T-cell (primary cell): ENCODE measurements around the gene TBRG1. TPM values are rescaled to one million over a fixed set of nuclear protein-coding genes. Genes with fewer than 3 reads are reported as not detected.
"Not testable (repeated sequence)": the region's sequence is repeated elsewhere in the genome, so short reads cannot be mapped to it uniquely, and the experiment has no call there.

ENCODE experiments used
- ATAC-seq, 4 experiments: fragments of 200-7000 bp in 3 of 4; fragments of 150-1000 bp in 1 of 4; cut with Tn5 transposase; replicated peaks in 1 of 4; 1 replicate in 3 of 4; 2 replicates in 1 of 4; pipeline ENCODE4 v1.10.0; 2021; ENCODE audit warnings: moderate library complexity in 3 of 4, mild to moderate bottlenecking in 2 of 4, moderate number of reproducible peaks in 1 of 4
- CTCF ChIA-PET, 2 donors: fragments of 300-600 bp; sonication (Branson Sonifier 250); formaldehyde crosslinking; loops; one replicate each; lab custom pipeline; 2022; ENCODE audit warnings: antibody characterized with exemption in 2 of 2; lab: Charles Lee
- POLR2A ChIA-PET, 2 donors: fragments of 300-600 bp; sonication (Branson Sonifier 250); formaldehyde crosslinking; loops; one replicate each; lab custom pipeline; 2022; ENCODE audit warnings: antibody characterized with exemption in 2 of 2; lab: Charles Lee
- DNase-seq, 35 experiments: peaks; one replicate each; pipeline versions ENCODE4 v3.0.0 to v3.0.0-alpha.2; 2013 to 2023
- H3K27ac ChIP-seq: one replicate; pipeline ENCODE4 v1.5.1; 2013; ENCODE audit warnings: low read length
- H3K27me3 ChIP-seq, 2 experiments: replicated peaks in 1 of 2; 1 replicate in 1 of 2; 2 replicates in 1 of 2; pipeline versions ENCODE4 v1.6.1 to v1.7.0; 2013; ENCODE audit warnings: low read length in 1 of 2, mixed read lengths in 1 of 2; ENCODE audit not compliant: control insufficient read depth in 2 of 2, insufficient read depth in 2 of 2; ENCODE audit errors: extremely low read depth in 1 of 2
- H3K36me3 ChIP-seq, 2 donors: 1 replicate in 1 of 2; 2 replicates in 1 of 2; pipeline versions ENCODE4 v1.6.1 to v1.7.0; 2013; ENCODE audit warnings: low read length in 1 of 2; ENCODE audit not compliant: control insufficient read depth in 2 of 2, insufficient read depth in 1 of 2; ENCODE audit errors: extremely low read depth in 1 of 2
- H3K4me1 ChIP-seq, 2 experiments: 1 replicate in 1 of 2; 2 replicates in 1 of 2; pipeline versions ENCODE4 v1.6.1 to v1.7.0; 2013; ENCODE audit warnings: low read length in 2 of 2, mixed read lengths in 1 of 2; ENCODE audit not compliant: insufficient read depth in 2 of 2, control insufficient read depth in 1 of 2; ENCODE audit errors: extremely low read depth in 1 of 2
- H3K4me3 ChIP-seq, 2 donors: 1 replicate in 1 of 2; 2 replicates in 1 of 2; pipeline versions ENCODE4 v1.5.1 to v1.7.0; 2013; ENCODE audit warnings: mild to moderate bottlenecking in 2 of 2, low read length in 1 of 2, moderate library complexity in 1 of 2; ENCODE audit not compliant: control insufficient read depth in 1 of 2; ENCODE audit errors: extremely low read depth in 1 of 2
- H3K9me3 ChIP-seq: 2 replicates; pipeline ENCODE4 v1.7.0; 2013
- H3K27ac Mint-ChIP-seq, 2 donors: one replicate each; pipeline ENCODE4 v1.8.0; 2020 to 2021; ENCODE audit warnings: mild to moderate bottlenecking in 2 of 2, mixed read lengths in 2 of 2
- H3K27me3 Mint-ChIP-seq, 2 donors: one replicate each; pipeline ENCODE4 v1.8.0; 2021 to 2022; ENCODE audit warnings: mixed read lengths in 2 of 2
- H3K36me3 Mint-ChIP-seq: one replicate; pipeline ENCODE4 v1.8.0; 2021; ENCODE audit warnings: mixed read lengths
- H3K4me1 Mint-ChIP-seq, 3 donors: one replicate each; pipeline ENCODE4 v1.8.0; 2020 to 2022; ENCODE audit warnings: mixed read lengths in 3 of 3, mild to moderate bottlenecking in 1 of 3
- H3K4me3 Mint-ChIP-seq, 3 donors: one replicate each; pipeline ENCODE4 v1.8.0; 2020 to 2022; ENCODE audit warnings: mild to moderate bottlenecking in 3 of 3, mixed read lengths in 3 of 3, moderate library complexity in 3 of 3
- H3K9me3 Mint-ChIP-seq, 3 donors: one replicate each; pipeline ENCODE4 v1.8.0; 2020 to 2022; ENCODE audit warnings: mixed read lengths in 3 of 3
- WGBS: methylation state at CpG from one replicate; pipeline ENCODE4 v1.1.5; 2013; ENCODE audit warnings: missing lambda C conversion rate; ENCODE audit not compliant: insufficient coverage; 5-methylcytosine and 5-hydroxymethylcytosine counted together
- total RNA-seq, 35 experiments: library from RNA in 6 of 35; stranded (reverse) in 6 of 35; fragments of 120-200 nt in 1 of 35; gene quantifications; one replicate each; pipeline versions ENCODE4 v1.2.1 to v1.2.4 and lab custom pipeline; 2013 to 2026

The TBRG1 gene
- total RNA-seq, 5 donors from 2014 or later (not counting 1 experiment from before 2014, with no cell fraction given): 55.5 to 74.8 (median 72.0) TPM

- Histone ChIP-seq H3K36me3 (no peaks in the 10 kb centered on the region), H3K9me3 (no peaks in the 10 kb centered on the region), H3K4me3 (no peak overlapping the region), H3K4me1 (no peaks in the 10 kb centered on the region), H3K27ac (no peak overlapping the region), H3K27me3 (peaks cover 0 to 3% of the 10 kb centered on the region in 2 experiments)
- no peak overlapping the region for H3K4me3 Mint-ChIP-seq
- CTCF ChIA-PET: no interaction called here
- H3K27me3 Mint-ChIP-seq: peaks cover 24 to 35% of the 10 kb centered on the region in 2 donors
- DNase-seq (no peak), ATAC-seq (no peak)
- no peaks in the 10 kb centered on the region for H3K36me3 Mint-ChIP-seq
- H3K27ac Mint-ChIP-seq: no peak overlapping the region
- H3K9me3 Mint-ChIP-seq: no peaks in the 10 kb centered on the region
- no peaks in the 10 kb centered on the region for H3K4me1 Mint-ChIP-seq
- POLR2A ChIA-PET: no interaction called here
Measured at GRCh38 chr11:124597626-124598025, 25.0 kb upstream of the TBRG1 start.

GRCh38 chr11:124600621-124601320 is 21.9 kb upstream of the TBRG1 start:
- Histone ChIP-seq H3K4me3 (no peak overlapping the region), H3K27me3 (no peaks in the 10 kb centered on the region), H3K9me3 (no peaks in the 10 kb centered on the region), H3K36me3 (no peaks in the 10 kb centered on the region), H3K27ac (no peak overlapping the region), H3K4me1 (no peaks in the 10 kb centered on the region)
- ChIA-PET CTCF (interaction anchor here in 1 of 2 donors (0.7 kb wide), 1 partner anchor 44 kb away, joined by 3 read pairs; no protein-coding TSS in a partner anchor), POLR2A (interaction anchor here in 1 of 2 donors (0.5 kb wide), 1 partner anchor 824 kb away, joined by 4 read pairs; no protein-coding TSS in a partner anchor)
- no peak overlapping the region for H3K27ac Mint-ChIP-seq
- DNase-seq (no peak), ATAC-seq (no peak)
- H3K4me1 Mint-ChIP-seq: no peaks in the 10 kb centered on the region
- H3K36me3 Mint-ChIP-seq: no peaks in the 10 kb centered on the region
- H3K4me3 Mint-ChIP-seq: no peak overlapping the region
- H3K9me3 Mint-ChIP-seq: no peaks in the 10 kb centered on the region
- WGBS: no CpG with 5 or more reads among the region's 5 CpGs
- H3K27me3 Mint-ChIP-seq: peaks cover 24 to 38% of the 10 kb centered on the region in 2 donors

- Mint-ChIP-seq H3K27me3 (peaks cover 19 to 35% of the 10 kb centered on the region in 2 donors), H3K27ac (no peak overlapping the region), H3K9me3 (no peaks in the 10 kb centered on the region), H3K4me3 (no peak overlapping the region), H3K36me3 (no peaks in the 10 kb centered on the region), H3K4me1 (no peaks in the 10 kb centered on the region)
- WGBS: 42% methylated on average over 3 of the region's 3 CpGs
- Histone ChIP-seq H3K9me3 (no peaks in the 10 kb centered on the region), H3K36me3 (no peaks in the 10 kb centered on the region), H3K4me1 (no peaks in the 10 kb centered on the region), H3K27me3 (no peaks in the 10 kb centered on the region), H3K4me3 (no peak overlapping the region), H3K27ac (no peak overlapping the region)
- DNase-seq (no peak), ATAC-seq (no peak)
- ChIA-PET POLR2A (interaction anchor here in 1 of 2 donors (0.6 kb wide), 1 partner anchor 387 kb away, joined by 5 read pairs; no protein-coding TSS in a partner anchor), CTCF (no interaction called here)
Measured at GRCh38 chr11:124602193-124602592, 20.5 kb upstream of the TBRG1 start.

GRCh38 chr11:124602723-124603122 is 19.9 kb upstream of the TBRG1 start:
- H3K27ac ChIP-seq, H3K9me3 Mint-ChIP-seq, H3K4me1 Mint-ChIP-seq, POLR2A ChIA-PET, H3K4me3 Mint-ChIP-seq, H3K27me3 ChIP-seq, H3K36me3 Mint-ChIP-seq, H3K9me3 ChIP-seq, H3K4me3 ChIP-seq, ATAC-seq, H3K4me1 ChIP-seq, CTCF ChIA-PET, H3K36me3 ChIP-seq, H3K27ac Mint-ChIP-seq, DNase-seq: not testable (repeated sequence)
- peaks cover 15 to 30% of the 10 kb centered on the region in 2 donors for H3K27me3 Mint-ChIP-seq
- WGBS: no CpG with 5 or more reads among the region's 3 CpGs

- Histone ChIP-seq H3K4me1 (no peaks in the 10 kb centered on the region), H3K36me3 (no peaks in the 10 kb centered on the region), H3K4me3 (no peak overlapping the region), H3K9me3 (no peaks in the 10 kb centered on the region), H3K27me3 (no peaks in the 10 kb centered on the region), H3K27ac (no peak overlapping the region)
- H3K9me3 Mint-ChIP-seq: no peaks in the 10 kb centered on the region
- no peak for ATAC-seq
- no peak overlapping the region for H3K27ac Mint-ChIP-seq
- peaks cover 8 to 17% of the 10 kb centered on the region in 2 donors for H3K27me3 Mint-ChIP-seq
- WGBS: 56% methylated on average over 1 of the region's 3 CpGs
- DNase-seq: no peak
- ChIA-PET CTCF (interaction anchor here in 1 of 2 donors (1.1 kb wide), 1 partner anchor 189 kb away, joined by 3 read pairs; no protein-coding TSS in a partner anchor), POLR2A (no interaction called here)
- H3K36me3 Mint-ChIP-seq: no peaks in the 10 kb centered on the region
- no peaks in the 10 kb centered on the region for H3K4me1 Mint-ChIP-seq
- no peak overlapping the region for H3K4me3 Mint-ChIP-seq
Measured at GRCh38 chr11:124605719-124606118, 16.9 kb upstream of the TBRG1 start.

- H3K4me1 Mint-ChIP-seq: peaks cover 7 to 8% (median 8%) of the 10 kb centered on the region in 3 donors
- peaks cover 0 to 4% of the 10 kb centered on the region in 2 experiments for H3K4me1 ChIP-seq
- H3K27me3 Mint-ChIP-seq: peaks cover 0 to 5% of the 10 kb centered on the region in 2 donors
- H3K36me3 Mint-ChIP-seq: no peaks in the 10 kb centered on the region
- no peak overlapping the region for H3K27ac Mint-ChIP-seq
- no peak for DNase-seq
- no peak overlapping the region for H3K4me3 ChIP-seq
- POLR2A ChIA-PET: interaction anchor here in 1 of 2 donors (0.6 kb wide), 1 partner anchor 1673 kb away, joined by 7 read pairs; no protein-coding TSS in a partner anchor
- no peak overlapping the region for H3K4me3 Mint-ChIP-seq
- CTCF ChIA-PET: interaction anchor here (0.6 to 0.7 kb wide), 7 partner anchors 21 to 225 kb away, joined by 3 to 5 read pairs (median 4); no protein-coding TSS in a partner anchor
- H3K9me3 ChIP-seq: no peaks in the 10 kb centered on the region
- H3K9me3 Mint-ChIP-seq: no peaks in the 10 kb centered on the region
- peaks cover 0 to 4% of the 10 kb centered on the region in 2 donors for H3K36me3 ChIP-seq
- H3K27ac ChIP-seq: no peak overlapping the region
- no peak for ATAC-seq
- no peaks in the 10 kb centered on the region for H3K27me3 ChIP-seq
Measured at GRCh38 chr11:124608147-124608546, 14.5 kb upstream of the TBRG1 start.
